Memory B cell (primary cell): ENCODE measurements around the gene TKTL1.

Experiments
- ATAC-seq: fragments of 150-1000 bp; cut with Tn5 transposase; 2 replicates; pipeline ENCODE4 v1.10.0; 2021; ENCODE audit warnings: low read depth, mild to moderate bottlenecking, moderate library complexity
- DNase-seq, 2 donors: peaks; one replicate each; pipeline ENCODE4 v3.0.0; 2022; ENCODE audit warnings: low spot score in 2 of 2
- H3K27ac Mint-ChIP-seq: one replicate; pipeline ENCODE4 v1.8.0; 2022; ENCODE audit warnings: mild to moderate bottlenecking, moderate library complexity, mixed read lengths
- H3K27me3 Mint-ChIP-seq: one replicate; pipeline ENCODE4 v1.8.0; 2022; ENCODE audit warnings: mixed read lengths
- H3K36me3 Mint-ChIP-seq: one replicate; pipeline ENCODE4 v1.8.0; 2022; ENCODE audit warnings: mild to moderate bottlenecking, mixed read lengths
- H3K4me1 Mint-ChIP-seq: one replicate; pipeline ENCODE4 v1.8.0; 2022; ENCODE audit warnings: mixed read lengths
- H3K4me3 Mint-ChIP-seq: one replicate; pipeline ENCODE4 v1.8.0; 2022; ENCODE audit warnings: mild to moderate bottlenecking, moderate library complexity, mixed read lengths
- H3K9me3 Mint-ChIP-seq: one replicate; pipeline ENCODE4 v1.8.0; 2022; ENCODE audit warnings: mixed read lengths

Gene TKTL1

DNA sequence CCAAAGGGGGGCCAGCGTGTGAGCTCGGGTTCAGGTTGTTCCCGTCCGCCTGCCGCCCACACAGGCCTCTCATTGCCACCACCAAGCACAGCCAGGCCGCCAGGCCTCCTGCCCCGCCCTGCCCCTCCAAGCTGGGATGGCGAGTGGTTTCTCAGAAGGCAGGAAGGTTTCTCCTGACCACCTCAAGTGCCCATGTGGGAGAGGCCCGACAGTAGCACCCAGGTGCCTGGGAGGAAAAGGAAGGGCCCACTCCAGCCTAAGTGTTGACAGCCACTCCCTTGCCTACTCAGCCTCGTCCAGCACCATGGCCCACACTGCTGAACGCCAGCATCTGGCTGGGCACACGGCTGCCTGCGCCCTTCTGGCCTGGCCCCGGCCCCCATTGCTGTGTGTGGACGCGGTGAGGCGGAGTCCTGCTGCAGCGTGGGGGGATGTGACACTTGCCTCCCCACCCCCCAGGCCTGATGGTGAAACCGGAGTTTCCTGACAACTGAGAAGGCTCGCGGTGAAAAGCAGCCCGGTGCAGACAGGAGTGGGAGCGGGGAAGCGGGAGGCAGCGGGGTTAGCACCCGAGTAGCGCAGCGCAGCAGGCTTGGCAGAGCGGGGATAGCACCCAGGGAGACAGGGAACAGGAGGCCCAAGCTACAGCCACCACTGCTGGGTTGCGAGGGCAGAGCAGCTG lies 59.6 kb downstream of the TKTL1 start:
- no peaks in the 10 kb centered on the region for H3K27me3 Mint-ChIP-seq
- peaks cover 9% of the 10 kb centered on the region for H3K36me3 Mint-ChIP-seq
- no peak for ATAC-seq
- no peak overlapping the region for H3K4me3 Mint-ChIP-seq
- H3K9me3 Mint-ChIP-seq, result no peaks in the 10 kb centered on the region
- no peak overlapping the region for H3K27ac Mint-ChIP-seq
- peaks cover 5% of the 10 kb centered on the region for H3K4me1 Mint-ChIP-seq
- DNase-seq, result no peak

- H3K27me3 Mint-ChIP-seq, result no peaks in the 10 kb centered on the region
- DNase-seq (no peak), ATAC-seq (no peak)
- H3K4me3 Mint-ChIP-seq, result no peak overlapping the region
- peaks cover 4% of the 10 kb centered on the region for H3K4me1 Mint-ChIP-seq
- peaks cover 10% of the 10 kb centered on the region for H3K36me3 Mint-ChIP-seq
- H3K27ac Mint-ChIP-seq, result no peak overlapping the region
- H3K9me3 Mint-ChIP-seq, result no peaks in the 10 kb centered on the region
Measured at GRCh38 chrX:154355776-154356140, 60.2 kb downstream of the TKTL1 start.

GRCh38 chrX:154356596-154356995 lies 61.0 kb downstream of the TKTL1 start:
- DNase-seq (no peak), ATAC-seq (no peak)
- peaks cover 1% of the 10 kb centered on the region for H3K4me1 Mint-ChIP-seq
- peaks cover 10% of the 10 kb centered on the region for H3K36me3 Mint-ChIP-seq
- no peaks in the 10 kb centered on the region for H3K9me3 Mint-ChIP-seq
- H3K27me3 Mint-ChIP-seq, result no peaks in the 10 kb centered on the region
- H3K4me3 Mint-ChIP-seq, result no peak overlapping the region
- no peak overlapping the region for H3K27ac Mint-ChIP-seq

- H3K9me3 Mint-ChIP-seq, result no peaks in the 10 kb centered on the region
- no peaks in the 10 kb centered on the region for H3K27me3 Mint-ChIP-seq
- H3K36me3 Mint-ChIP-seq, result peaks cover 10% of the 10 kb centered on the region
- H3K27ac Mint-ChIP-seq, result no peak overlapping the region
- ATAC-seq (no peak), DNase-seq (no peak)
- H3K4me3 Mint-ChIP-seq, result no peak overlapping the region
- H3K4me1 Mint-ChIP-seq, result no peaks in the 10 kb centered on the region
Measured at GRCh38 chrX:154357205-154357604, 61.6 kb downstream of the TKTL1 start.

- DNase-seq (no peak), ATAC-seq (no peak)
- Mint-ChIP-seq H3K4me1 (no peaks in the 10 kb centered on the region), H3K9me3 (no peaks in the 10 kb centered on the region), H3K27ac (no peak overlapping the region), H3K27me3 (no peaks in the 10 kb centered on the region), H3K36me3 (peaks cover 10% of the 10 kb centered on the region), H3K4me3 (no peak overlapping the region)
Measured at GRCh38 chrX:154358011-154358410, 62.4 kb downstream of the TKTL1 start.

DNA sequence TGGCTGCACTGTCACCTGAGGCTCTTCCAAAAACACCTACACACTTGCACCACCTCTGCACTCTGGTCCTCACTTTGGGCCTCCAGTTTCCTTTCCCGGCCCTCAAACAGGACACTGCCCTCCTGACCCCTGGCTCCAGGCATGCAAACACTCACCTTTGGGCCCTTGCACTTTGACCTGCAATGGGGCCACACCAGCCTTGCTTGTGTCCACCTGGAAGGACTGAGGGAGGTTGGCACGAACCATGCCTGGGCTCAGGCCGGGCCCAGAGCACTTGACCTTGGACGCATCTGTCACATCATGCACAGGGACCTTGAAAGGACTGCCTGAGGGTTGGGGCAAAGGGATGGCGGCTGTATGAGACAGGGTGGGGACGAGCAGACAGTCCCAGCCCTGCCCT lies 63.2 kb downstream of the TKTL1 start:
- peak overlapping the region; percentile 62 for H3K27ac Mint-ChIP-seq
- H3K36me3 Mint-ChIP-seq, result peaks cover 13% of the 10 kb centered on the region
- H3K4me1 Mint-ChIP-seq, result no peaks in the 10 kb centered on the region
- no peaks in the 10 kb centered on the region for H3K27me3 Mint-ChIP-seq
- no peak for DNase-seq
- no peak overlapping the region for H3K4me3 Mint-ChIP-seq
- H3K9me3 Mint-ChIP-seq, result no peaks in the 10 kb centered on the region
- ATAC-seq, result no peak

DNA sequence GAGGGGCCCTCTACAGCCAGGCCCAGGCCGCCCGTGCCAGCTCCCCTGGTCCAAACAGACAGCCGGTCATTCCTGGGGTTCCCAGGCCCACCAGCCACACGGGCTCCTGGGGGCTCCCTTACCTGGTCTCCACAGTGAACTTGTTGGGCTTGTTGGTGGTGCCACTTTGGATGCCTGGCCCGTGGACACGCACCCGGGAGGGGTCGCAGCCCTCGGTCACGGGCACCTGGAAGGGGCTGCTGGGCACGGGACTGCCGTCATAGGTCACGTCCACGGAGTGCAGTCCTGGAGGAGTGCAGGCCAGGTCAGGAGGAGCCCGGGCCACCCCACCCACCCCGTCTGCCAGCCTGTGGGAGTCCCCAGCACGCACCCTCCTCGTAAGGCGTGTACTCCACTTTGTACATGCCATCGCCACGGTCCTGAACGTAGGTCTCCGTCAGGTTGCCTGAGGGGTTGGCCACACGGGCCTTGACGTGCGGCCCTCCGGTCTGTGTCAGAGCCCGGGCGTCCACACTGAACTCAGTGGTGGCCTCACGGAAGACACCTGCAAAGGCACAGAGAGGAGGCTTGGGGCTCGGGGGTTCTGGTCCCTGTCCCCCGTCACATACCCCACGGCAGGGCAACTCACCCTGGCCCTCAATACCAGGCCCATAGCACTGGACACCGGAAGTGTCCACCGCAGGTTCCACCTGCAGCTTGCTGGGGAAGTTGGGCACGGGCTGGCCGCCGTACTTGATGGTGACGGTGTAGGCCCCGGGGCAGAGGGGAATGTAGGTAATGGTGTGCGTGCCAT lies 64.0 kb downstream of the TKTL1 start:
- Mint-ChIP-seq H3K4me1 (no peaks in the 10 kb centered on the region), H3K27me3 (no peaks in the 10 kb centered on the region), H3K27ac (no peak overlapping the region), H3K9me3 (no peaks in the 10 kb centered on the region), H3K4me3 (no peak overlapping the region), H3K36me3 (peaks cover 13% of the 10 kb centered on the region)
- DNase-seq (no peak), ATAC-seq (no peak)

DNA sequence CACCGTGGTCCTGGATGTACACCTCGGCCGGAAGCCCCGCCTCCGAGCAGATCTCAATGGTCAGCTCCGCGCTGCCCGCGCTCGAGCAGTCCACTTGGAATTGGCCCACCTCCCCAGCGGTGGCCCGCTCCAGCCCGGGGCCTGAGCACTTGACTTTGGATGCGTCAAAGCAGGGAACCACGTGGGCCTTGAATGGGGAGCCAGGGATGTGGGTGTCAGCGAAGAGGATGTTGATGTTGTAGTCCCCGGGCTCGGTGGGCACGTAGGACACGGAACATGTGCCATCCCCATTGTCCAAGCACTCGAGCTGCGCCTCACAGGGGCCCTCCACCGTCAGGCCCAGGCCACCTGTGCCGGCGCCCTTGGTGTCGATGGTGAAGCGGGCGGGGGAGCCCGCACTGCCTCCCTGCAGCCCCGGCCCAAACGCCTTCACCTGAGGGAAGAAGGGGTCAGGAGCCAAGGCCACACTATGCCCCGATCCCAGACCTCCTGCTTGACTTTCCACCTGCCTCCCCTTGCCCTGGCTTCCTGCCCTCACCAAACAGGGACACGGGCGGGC lies 64.6 kb downstream of the TKTL1 start:
- ATAC-seq, result no peak
- H3K36me3 Mint-ChIP-seq, result peaks cover 13% of the 10 kb centered on the region
- H3K9me3 Mint-ChIP-seq, result no peaks in the 10 kb centered on the region

DNA sequence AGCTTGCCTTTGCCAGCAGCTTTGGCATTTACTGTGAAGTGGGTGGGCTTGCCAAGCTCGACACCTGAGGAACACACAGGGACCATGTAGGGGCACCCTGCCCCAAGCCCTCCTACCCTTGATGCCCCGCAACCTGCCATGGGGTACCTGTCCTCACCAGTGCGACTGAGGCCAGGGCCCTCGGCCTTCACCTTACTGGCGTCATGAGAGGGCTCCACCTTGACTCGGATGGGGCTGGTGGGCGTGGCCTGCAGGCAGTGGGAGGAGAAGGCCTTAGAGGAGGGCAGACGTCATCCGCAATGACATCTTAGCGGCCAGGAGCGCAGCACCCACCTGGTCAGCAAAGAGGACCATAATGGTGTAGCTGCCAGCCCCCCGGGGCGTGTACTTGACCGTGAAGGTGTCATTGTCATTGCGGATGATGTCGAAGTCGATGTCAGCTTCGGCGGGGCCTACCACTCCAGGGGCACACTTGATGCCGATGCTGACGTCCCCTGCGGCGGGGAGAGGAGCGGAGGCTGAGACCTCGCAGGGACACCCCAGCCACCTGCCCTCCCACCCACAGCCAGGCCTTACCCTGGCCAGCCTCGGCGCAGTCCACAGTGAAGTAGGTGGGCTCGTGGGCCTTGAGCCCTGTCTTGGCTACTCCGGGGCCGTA lies 66.6 kb downstream of the TKTL1 start:
- H3K27me3 Mint-ChIP-seq, result no peaks in the 10 kb centered on the region
- H3K27ac Mint-ChIP-seq, result no peak overlapping the region
- H3K36me3 Mint-ChIP-seq, result peaks cover 10% of the 10 kb centered on the region
- H3K4me3 Mint-ChIP-seq, result no peak overlapping the region
- DNase-seq, result no peak
- no peaks in the 10 kb centered on the region for H3K4me1 Mint-ChIP-seq
- no peaks in the 10 kb centered on the region for H3K9me3 Mint-ChIP-seq
- no peak for ATAC-seq

More for the DNA sequence above, 64.6 kb downstream of the TKTL1 start:
- DNase-seq, result no peak
- Mint-ChIP-seq H3K27ac (no peak overlapping the region), H3K4me3 (no peak overlapping the region), H3K4me1 (no peaks in the 10 kb centered on the region), H3K27me3 (no peaks in the 10 kb centered on the region)

GRCh38 chrX:154363706-154364439 lies 68.3 kb downstream of the TKTL1 start:
- H3K27me3 Mint-ChIP-seq, result no peaks in the 10 kb centered on the region
- H3K4me3 Mint-ChIP-seq, result no peak overlapping the region
- no peaks in the 10 kb centered on the region for H3K9me3 Mint-ChIP-seq
- no peak for ATAC-seq
- DNase-seq, result no peak
- peaks cover 8% of the 10 kb centered on the region for H3K36me3 Mint-ChIP-seq
- H3K4me1 Mint-ChIP-seq, result peaks cover 4% of the 10 kb centered on the region
- no peak overlapping the region for H3K27ac Mint-ChIP-seq

DNA sequence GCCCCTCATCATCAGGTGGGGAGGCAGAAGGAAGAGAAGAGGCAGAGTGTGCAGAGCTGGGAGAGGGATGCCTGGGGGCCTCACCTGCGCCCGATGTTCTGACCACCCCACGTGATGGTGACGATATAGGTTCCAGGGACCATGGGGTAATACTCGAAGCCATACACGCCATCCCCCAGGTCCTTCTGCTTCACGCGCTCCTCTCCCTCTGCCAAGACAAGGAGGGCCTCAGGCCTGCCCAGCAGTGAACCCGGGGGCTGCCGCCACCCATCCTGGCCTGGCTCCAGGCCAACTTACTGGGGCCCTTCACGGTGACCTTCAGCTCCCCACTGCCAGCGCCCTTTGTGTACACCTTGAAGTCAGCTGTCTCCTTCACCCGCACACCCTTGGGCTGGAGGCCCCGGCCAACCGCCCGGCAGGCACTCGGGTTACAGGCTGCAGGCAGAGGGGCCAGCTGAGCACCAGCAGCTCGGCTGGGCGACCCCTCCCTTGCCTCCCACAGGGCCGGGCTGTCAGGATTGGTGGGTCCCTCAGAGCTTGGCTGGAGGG lies 69.5 kb downstream of the TKTL1 start:
- Mint-ChIP-seq H3K27ac (peak overlapping the region; percentile 79), H3K27me3 (no peaks in the 10 kb centered on the region), H3K9me3 (no peaks in the 10 kb centered on the region), H3K4me3 (no peak overlapping the region), H3K36me3 (peaks cover 8% of the 10 kb centered on the region), H3K4me1 (peaks cover 4% of the 10 kb centered on the region)
- ATAC-seq (no peak), DNase-seq (no peak)

GRCh38 chrX:154365997-154366665 lies 70.5 kb downstream of the TKTL1 start:
- Mint-ChIP-seq H3K4me1 (peaks cover 4% of the 10 kb centered on the region), H3K9me3 (no peaks in the 10 kb centered on the region), H3K36me3 (peaks cover 6% of the 10 kb centered on the region), H3K4me3 (no peak overlapping the region), H3K27me3 (no peaks in the 10 kb centered on the region), H3K27ac (peak overlapping the region; percentile 79)
- DNase-seq (no peak), ATAC-seq (no peak)

- peaks cover 6% of the 10 kb centered on the region for H3K36me3 Mint-ChIP-seq
- no peak for DNase-seq
- H3K4me3 Mint-ChIP-seq, result no peak overlapping the region
- H3K27me3 Mint-ChIP-seq, result no peaks in the 10 kb centered on the region
- no peak for ATAC-seq
- peak overlapping the region; percentile 69 for H3K27ac Mint-ChIP-seq
- peaks cover 4% of the 10 kb centered on the region for H3K4me1 Mint-ChIP-seq
- no peaks in the 10 kb centered on the region for H3K9me3 Mint-ChIP-seq
Measured at GRCh38 chrX:154366666-154367055, 71.1 kb downstream of the TKTL1 start.
